NOMO-1 (cell line): ENCODE measurements around the gene BICDL2.
A peak's percentile ranks its signal among the peaks of the same experiment; 100 is the strongest.

Experiments
- DNase-seq, 2 experiments: peaks; one replicate each; lab custom pipeline; 2025; ENCODE audit not compliant: unreplicated experiment in 2 of 2; lab: John Stamatoyannopoulos, UW

Gene BICDL2

DNA sequence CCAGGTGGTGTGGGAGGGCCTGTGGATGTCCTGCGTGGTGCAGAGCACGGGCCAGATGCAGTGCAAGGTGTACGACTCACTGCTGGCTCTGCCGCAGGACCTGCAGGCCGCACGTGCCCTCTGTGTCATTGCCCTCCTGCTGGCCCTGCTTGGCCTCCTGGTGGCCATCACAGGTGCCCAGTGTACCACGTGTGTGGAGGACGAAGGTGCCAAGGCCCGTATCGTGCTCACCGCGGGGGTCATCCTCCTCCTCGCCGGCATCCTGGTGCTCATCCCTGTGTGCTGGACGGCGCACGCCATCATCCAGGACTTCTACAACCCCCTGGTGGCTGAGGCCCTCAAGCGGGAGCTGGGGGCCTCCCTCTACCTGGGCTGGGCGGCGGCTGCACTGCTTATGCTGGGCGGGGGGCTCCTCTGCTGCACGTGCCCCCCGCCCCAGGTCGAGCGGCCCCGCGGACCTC lies 23.2 kb downstream of the BICDL2 start:
- no peak for DNase-seq

DNA sequence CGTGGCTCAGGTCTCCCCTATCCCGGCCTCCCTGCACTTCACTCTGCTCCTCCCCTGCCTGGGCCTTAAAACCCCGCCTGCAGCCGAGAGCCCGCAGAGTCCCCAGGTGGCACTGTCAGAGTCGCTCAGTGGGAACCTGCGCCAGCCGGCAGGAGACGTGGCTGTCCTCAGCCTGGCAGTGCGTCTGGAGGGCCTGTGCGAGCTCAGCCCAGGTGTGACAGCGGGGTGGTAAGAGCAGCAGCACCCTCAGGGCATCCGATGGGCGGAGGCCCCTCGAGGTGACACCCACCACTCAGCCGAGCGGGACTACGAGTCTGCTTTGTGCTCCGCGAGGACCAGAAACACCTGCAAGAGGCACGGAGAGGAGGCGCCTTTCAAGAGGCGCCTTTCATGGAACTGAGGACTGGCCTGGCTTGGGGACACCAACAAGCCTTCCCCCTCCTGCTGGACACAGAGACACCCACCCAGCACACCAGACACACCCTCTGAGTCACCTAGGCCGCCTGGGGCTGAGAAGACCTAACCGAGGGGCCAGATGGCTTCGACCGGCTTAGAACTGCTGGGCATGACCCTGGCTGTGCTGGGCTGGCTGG lies 23.8 kb downstream of the BICDL2 start, which contains the start of gene CLDN9:
TSS of gene CLDN9 (plus strand) at position 96 of the 593 bp plus-strand sequence. CDS start at position 536, 440 bp downstream.
- DNase-seq = no peak

DNA sequence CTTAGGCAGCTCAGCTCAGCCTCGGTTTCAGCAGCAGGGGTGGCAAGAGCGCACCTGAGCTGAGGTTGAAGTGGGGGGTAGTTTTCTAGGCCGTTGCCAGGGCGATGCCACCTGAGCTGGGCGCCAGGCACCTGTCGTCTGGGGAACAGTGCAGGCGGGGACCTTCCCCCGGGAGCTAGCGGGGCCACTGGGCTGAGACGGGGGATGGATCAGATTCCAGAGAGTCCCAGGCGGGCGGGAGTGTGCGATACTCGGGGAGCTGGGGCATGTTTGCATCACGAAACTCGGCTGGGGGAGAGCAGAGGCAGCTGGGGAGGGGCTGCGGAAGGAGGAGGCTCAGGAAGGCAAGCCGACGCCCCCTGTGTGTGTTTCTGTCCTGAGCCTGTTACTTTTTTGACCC lies 24.5 kb downstream of the BICDL2 start:
- no peak for DNase-seq

DNA sequence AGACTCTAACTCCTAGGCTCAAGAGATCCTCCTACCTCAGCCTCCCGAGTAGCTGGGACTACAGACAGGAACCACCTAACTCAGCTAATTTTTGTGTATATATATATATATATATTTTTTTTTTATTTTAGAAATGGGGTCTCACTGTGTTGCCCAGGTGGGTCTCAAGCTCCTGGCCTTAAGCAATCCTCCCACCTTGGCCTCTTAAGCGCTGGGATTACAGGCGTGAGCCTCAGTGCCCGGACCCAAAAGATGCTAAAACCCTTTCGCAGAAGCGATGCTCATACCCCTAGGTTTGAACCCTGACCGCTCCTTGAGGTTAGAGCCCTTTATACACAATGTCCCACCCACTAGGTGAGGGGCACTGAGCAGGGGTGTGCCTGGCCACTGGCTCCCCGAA lies 26.2 kb downstream of the BICDL2 start:
- DNase-seq = no peak

DNA sequence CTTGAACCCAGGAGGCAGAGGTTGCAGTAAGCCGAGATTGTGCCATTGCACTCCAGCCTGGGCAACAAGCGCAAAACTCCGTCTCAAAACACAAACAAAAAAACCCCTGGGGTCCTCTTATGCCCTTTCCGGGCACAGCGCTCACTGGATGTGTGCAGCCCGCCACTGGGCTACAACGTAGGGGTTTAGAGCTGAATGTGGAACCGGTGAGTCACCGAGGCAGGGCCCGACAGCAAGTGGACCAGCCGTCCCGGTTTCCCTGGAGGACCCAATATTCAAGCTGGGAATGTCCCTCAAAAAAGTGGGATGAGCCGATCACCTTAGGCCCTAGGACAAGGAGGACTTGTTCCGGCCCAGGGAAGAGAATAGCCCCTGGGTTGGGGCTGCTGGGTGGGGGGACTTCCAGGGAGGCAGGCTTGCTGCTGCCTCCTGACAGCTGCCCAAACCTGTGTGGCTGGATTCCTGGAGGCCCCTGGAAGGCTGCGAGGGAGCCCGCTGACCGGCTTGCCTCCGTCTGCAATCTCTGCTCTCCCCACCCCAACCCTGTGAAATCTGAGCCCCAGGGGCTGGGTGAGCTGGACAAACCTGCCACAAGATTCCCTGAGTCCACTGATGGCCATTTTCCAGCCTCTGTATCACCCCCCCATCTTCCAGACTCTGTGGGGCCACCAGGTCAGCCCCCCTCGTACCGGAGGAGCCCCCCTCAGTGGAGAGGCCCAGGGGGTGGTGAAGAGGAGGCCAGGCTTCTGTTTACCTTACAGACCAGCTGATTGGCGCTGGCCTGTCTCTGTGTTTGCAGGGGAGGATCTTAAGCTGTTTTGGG lies 27.0 kb downstream of the BICDL2 start:
- DNase-seq = no peak

DNA sequence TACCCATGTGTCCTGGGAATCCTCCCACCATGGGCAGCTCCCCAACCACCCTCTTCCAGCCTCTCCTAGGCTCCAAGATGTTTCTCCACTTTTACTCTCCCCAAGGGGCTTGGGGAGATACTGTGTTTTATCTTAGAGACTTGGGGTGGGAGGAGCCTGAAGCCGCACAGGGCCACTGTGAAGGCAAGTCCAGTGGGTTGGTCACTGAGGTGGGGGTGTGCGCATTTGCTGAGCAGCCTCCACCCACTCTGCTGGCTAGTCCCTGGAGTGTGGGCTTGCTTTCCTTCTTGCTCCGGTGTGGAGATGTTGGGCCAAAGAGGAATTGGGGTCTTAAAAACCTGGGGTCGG lies 28.1 kb downstream of the BICDL2 start:
- DNase-seq = no peak

DNA sequence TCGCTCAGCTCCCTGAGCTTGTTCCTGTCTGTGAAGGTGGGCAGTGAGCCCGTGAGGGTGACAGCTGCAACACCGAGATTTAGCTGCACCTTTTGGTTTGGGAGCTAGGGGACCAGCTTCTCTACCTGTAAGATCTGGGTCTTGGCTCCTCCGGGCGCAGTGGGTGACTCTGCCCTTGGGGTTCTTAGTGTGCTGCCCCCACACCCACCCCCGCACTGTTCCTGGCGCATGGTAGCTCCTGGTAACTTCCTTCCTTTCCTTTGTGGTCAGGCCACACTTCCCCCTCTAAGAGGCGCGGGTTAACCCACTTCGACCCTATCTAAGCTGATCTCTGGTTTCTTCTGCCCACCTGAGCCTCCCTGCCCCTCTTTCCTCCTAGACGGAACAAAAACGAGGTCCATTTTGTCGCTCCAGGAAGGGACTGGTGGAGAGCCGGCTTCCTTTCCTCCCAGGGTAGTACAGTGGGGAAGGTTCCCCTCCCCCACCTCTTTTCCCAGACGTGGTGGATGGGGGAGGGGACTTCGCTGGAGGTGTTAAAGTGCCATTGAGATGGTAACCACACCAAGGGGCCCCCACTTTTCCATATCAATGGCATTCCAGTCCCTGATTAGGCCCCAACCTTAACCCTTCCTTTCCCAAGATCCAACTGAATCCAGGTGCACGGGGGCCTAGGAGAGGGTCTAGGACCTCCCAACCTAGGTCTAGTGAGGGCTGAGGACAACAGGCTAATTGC lies 28.6 kb downstream of the BICDL2 start:
- DNase-seq = peak; percentile 35 to 80

DNA sequence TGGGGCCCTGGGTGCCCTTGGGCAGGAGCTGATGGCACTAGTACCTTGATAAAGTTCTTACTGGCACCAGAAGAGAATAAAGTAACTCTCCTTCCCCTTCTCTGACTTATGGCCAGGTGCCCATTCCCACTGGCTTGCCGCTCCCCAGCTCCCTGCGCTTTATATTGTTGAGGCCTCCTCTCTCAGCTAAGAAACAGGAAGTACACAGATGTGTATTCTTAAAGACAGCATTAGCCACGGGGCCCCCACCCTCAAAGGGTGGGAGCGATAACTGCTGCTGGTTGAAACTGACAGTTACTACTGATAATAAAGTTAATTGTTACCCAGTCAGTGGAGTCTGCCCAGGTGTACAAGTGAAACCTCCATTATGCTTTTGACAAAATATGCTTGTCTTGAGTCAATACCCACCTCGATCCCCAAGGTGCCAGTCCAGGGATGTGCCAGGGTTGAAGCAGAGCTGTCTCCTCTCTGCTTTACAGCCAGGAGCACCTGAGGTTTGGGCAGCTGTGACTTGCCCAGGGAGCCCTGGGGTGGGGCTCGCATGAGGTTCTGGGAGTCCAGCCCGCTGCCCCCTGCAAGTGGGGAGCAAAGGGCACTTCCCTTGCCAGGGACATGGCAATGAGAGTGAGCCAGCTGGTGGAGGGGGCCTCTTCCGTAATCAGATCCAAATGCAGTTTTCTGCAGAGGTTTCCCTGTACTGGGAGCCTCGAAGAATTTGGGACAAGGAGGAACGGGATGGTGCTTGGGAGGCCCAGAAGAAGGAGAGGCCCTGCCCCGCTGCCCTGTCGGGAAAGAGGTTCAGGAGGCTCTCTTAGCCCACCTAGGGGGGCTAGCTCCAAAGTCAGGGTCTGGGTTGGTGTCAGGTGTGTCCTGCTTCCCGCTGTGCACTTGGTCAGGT lies 29.4 kb downstream of the BICDL2 start:
- peak; percentile 57 to 62 for DNase-seq

DNA sequence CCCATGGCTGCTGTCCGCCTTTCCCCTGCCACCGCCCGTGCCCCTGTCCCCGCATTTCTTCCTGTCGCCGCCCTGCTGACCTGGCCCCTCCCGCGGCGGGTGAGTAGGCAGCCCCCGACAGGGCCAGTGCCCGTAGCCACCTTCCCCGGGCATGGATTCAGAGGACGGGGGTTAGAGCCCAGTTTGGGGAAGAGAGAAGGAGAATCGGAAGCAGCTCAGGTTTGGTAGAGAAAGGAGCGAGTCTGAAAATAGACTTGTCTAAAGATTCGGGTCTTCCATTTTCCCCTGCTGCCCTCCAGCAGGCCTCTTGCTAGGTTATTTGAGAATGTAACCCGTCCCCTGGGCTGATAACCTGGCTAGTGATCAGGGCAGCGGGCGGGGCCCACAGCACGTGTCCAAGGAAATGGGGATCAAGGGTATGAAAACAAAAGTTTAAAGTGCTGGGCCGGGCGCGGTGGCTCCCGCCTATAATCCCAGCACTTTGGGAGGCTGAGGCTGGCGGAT lies 31.9 kb downstream of the BICDL2 start:
- DNase-seq = peak; percentile 25 to 26

DNA sequence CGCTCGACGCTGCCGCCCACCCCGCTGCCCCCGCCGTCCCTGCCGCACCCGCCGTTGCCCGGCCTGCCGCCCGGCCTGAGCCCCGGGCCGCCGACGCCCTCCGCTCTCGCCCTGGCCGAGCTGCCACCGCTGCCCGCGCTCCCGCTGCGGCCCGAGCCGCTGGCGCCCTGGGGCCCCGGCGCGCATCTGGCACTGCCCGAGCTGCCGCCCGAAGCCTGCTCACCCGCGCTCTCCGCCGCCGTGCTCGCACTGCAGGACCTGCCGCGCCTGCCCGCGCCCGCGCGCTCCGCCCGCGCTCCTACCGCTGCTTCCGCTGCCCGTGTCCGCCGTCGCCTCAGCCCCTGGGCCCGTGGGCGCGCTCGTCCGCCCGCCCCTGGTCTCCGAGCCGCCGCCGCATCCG lies 32.4 kb downstream of the BICDL2 start:
- no peak for DNase-seq

DNA sequence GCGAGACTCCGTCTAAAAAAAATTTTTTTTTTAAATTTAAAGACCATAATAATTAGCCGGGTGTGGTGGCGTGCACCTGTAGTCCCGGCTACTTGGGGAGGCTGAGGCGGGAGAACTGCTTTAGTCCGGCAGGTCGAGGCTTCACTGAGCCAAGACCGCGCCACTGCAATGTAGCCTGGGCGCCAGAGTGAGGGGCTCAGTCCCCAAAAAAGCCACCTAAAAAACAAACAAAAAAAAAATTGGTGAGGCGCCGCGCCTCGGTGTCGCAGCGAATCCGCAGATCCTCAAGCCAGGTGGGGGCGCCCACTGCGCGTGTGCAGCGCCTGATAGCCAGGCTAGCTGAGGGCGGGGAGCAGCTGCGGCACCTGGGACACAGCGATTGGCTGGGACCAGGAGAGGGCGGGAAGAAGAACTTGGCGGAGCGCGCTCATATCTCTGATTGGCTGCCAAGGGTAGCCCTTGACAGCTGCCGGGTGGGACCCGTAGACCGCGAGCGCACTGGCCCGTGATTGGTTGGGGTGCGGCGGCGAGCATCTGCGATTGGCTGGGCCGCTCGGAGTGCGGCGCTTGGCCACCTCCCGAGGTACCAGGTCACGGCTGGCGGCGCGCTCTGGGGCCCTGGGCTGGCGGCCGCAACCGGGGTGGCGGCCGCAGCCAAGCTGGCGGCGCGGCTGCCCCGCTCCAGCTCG lies 33.0 kb downstream of the BICDL2 start:
- DNase-seq = peak; percentile 99

DNA sequence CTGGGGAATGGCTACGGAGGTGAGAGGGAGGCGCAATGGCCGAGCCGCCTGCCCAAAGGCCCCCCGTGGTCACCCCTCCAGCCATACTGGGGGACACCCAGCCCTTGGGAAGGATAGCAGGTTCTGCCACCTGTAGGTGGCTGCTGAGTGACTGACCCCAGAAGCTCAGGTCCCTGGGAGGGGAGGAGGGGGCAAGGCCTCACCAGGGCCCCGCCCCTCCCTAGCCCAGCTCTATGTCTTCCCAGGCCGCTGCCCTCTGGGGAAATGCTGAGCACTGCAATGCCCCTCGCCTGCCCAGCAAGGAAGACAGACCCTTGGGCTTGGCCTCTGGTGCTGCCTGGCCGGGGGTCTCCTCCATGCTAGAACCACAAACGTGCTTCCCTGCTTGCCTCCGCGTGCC lies 35.4 kb downstream of the BICDL2 start:
- DNase-seq = no peak

DNA sequence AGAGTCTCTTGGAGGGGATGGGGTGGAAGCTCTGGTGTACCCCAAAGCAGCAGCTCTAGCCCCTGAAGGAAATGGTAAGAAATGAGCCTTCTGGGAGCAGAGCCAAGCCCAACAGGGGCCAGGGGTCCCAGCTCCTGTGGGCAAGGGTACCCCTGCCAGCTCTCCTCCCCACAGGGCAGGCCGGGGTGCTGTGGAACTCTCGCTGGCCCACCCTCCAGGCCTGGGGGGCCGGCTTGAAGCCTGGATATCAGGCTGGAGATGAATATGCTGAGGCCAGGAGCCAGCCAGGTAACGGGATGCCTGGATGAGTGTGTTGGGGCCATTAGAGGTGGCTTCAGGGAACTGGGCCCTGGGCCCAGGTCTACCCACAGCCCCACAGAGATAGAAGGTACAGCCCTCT lies 36.2 kb downstream of the BICDL2 start:
- no peak for DNase-seq

DNA sequence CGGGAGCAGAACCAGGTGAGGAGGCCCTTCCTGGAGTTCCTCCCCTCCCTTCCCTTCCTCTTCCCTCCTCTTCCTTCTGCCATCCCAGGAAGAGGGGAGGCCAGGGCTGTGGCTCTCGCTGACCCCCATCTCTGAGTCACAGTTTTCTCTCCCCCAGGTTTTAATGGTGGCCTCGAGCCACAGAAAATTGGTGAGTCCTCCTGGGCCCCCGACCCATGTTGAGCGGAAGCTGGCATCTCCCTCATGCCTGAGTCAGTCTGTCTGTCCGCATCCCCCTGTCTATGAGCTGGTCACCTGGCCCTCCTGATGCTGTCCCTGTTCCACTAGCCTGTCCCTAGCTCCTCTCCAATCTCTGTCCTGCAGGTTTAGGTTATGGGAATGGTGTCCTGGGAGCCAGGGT lies 36.8 kb downstream of the BICDL2 start:
- DNase-seq = no peak

DNA sequence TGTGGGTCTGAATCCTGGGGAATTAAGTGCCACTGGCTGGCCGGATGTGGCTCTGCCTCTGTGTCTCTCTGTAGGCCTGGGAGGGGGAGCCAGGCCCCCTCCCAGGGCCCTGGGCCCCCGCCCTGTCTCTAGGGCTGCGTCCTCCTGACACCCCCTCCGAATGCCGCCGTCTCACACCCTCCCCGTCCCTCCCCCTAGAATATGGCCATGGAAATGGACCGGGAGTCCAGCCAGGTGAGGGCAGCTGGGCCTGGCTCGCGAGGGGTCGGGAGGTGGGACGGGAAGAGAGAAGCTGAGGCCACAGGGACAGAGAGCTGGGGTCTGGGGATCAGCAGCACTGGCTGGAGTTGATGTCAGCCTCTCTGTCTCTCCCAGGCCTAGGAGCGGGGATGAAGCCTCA lies 40.4 kb downstream of the BICDL2 start:
- no peak for DNase-seq

DNA sequence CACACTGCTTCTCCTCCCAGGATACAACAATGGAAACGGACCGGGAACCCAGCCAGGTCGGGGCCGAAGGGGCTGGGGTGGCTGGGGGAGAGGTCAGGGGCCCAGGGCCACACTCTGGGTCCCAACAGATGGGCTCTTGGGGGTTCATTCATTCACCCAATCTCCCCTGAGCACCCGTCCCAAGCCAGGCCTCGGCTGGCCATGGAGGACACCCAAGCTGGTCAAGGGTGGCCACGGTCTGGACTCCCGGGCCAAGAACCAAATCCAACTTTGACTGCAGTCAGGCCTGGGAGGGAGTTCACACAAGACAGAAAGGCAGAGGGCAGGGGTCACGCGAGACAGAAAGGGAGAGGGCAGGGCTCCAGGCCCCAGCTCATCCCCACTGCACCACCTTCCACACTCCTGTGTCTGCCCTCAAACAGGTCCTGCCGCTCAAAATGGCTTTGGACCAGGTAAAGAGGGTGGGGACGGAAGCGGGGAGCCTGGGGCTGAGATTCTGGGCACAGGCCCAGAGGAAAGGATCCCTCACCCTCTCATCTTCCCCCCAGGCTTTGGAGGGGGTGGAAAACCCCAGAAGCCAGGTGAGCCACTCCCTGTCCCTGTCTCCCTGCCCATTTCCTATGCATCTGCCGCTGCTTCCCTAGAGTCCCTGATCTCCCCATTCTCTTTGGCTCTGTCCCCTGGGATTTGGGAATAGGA lies 44.2 kb downstream of the BICDL2 start:
- no peak for DNase-seq

DNA sequence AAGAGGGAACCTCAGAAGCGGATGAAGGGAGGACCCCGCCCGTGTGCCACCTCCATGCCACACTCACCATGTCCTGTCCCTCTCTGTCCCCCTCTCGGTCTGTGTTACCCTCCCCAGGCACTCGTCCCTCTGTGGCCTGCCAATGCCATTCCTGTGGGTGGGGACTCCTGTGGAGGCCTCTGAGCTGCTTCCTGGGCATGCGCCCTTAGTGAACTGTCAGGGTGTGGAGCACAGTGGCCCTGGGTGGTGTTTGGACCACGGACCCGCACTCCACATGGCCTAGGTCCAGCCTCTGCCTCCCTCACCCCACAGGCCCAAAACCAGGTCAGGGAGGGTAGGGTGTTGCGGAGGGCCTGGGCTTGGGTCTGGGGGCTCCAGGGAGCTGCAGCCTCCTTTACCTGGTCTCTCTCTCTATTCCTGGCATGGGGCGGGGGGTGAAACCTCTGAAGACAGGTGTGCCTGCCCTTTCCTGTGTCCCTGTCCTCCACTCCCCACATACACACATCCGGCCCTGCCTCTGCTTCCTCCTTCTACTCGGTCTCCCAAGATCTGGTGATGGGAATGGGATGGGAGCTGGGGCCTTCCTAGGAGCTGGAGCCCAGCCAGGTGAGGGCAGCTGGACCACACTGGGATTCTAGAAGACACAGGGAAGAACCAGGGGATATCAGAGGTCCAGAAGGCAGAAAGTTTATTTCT lies 45.0 kb downstream of the BICDL2 start:
- no peak for DNase-seq

DNA sequence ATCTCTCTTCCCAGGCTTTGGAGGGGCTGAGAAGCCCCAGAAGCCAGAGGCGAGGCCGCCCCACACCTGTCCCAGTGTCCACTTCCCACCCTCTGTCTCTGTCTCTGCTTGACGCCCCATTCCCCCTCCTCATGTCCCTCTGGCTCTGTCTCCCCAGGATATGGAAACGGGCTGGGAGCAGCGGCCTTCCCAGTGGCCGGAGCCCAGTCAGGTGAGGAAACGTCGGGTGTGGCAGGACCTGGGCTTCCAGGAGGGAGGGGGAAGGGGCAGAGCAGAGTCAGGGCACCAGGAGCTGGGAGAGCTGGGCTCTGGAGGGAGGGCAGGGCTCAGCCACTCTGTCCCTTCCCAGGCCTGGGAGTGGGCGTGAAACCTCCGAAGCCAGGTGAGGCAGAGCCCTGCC lies 45.9 kb downstream of the BICDL2 start:
- DNase-seq = no peak

DNA sequence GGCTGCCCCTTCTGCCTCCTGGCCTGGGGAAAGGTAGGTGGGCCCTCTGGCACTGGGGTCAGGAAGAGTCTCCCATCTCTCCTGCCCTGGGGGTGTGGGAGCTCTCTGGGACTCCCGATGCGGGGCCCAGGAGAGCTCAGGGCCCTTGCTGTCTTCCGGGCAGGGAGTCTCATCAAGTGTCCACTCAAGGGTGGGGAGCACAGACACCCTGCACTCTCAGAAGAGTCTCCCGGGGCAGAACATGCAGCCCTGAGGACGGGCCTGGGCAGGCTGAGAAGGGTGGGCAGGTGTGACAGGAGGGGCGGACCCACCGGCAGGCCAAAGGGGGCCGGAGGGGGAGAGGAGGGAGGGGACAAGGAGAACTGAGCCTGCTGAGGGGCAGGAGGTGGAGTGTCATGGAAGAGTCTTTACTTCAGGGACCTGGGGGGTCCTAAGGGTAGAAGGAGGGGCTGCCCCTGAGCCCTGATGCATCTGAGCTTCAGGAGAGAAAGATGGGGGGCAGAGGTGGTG lies 48.1 kb downstream of the BICDL2 start:
- DNase-seq = no peak
